ENCODE data around the gene SLC25A24. TPM values are rescaled to one million over a fixed set of nuclear protein-coding genes. Genes with fewer than 3 reads are reported as not detected.

The SLC25A24 gene
- total RNA-seq, 1 experiment from 2014 or later: 23.6 TPM

DNA sequence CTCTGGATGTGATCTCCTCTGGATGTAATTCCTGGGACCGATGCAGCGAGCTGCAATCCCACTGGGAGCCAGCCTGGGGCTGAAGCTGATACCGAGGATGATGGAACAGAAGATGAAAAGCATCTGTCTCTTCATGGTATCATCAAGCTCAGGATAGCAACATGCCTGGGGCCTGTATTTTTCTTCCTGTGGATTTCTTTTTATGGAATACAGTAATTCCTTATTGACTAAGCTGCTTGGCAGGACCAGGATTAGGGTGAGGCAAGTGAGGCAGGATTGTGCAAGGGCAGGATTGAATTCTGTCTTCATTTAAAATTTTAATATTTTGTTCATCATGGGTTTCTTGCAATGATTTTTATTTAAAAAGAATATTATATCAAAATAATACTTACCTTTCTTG is 86.6 kb downstream of the SLC25A24 start:
- no peaks in the 10 kb centered on the region for H3K79me2 ChIP-seq (ENCODE audit: insufficient read depth, low read length)
- H3K9ac ChIP-seq (ENCODE audit: low read length): no peak overlapping the region
- no peak for DNase-seq (ENCODE audit: low read depth, low spot score)
- no peak for ATAC-seq
- no peak overlapping the region for H3K27ac ChIP-seq (ENCODE audit: low read depth, low read length)
- BruUV-seq (replicated peaks): no TSS peak
- no peaks in the 10 kb centered on the region for H3K36me3 ChIP-seq (ENCODE audit: control insufficient read depth in 1 of 2, insufficient read depth in 2 of 2, low read length in 2 of 2)
- H2AFZ ChIP-seq (ENCODE audit: low read depth, low read length, poor library complexity, severe bottlenecking): no peak overlapping the region
- H3K4me2 ChIP-seq (ENCODE audit: low read length): no peak overlapping the region
- H3K9me3 ChIP-seq (ENCODE audit: control insufficient read depth in 1 of 2, insufficient read depth in 1 of 2, low read depth in 1 of 2, low read length in 2 of 2): no peaks in the 10 kb centered on the region
- ChIA-PET CTCF (no interaction called here), POLR2A (no interaction called here), RAD21 (ENCODE audit: low non-redundant PET in 1 of 2, low total read pairs in 2 of 2, uncharacterized antibody in 2 of 2, unreplicated experiment in 2 of 2) (no interaction called here)
- TF ChIP-seq, protein P1, sequence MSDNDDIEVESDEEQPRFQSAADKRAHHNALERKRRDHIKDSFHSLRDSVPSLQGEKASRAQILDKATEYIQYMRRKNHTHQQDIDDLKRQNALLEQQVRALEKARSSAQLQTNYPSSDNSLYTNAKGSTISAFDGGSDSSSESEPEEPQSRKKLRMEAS (IDR thresholded peaks at IDR 0.05): no peak
- TF ChIP-seq CBX3 (IDR thresholded peaks at IDR 0.05; ENCODE audit: low read depth) (no peak), ZFX (IDR thresholded peaks at IDR 0.05) (no peak), SIN3A (IDR thresholded peaks at IDR 0.05; ENCODE audit: low read depth) (no peak), TCF7L2 (IDR thresholded peaks at IDR 0.05; ENCODE audit: borderline replicate concordance, extremely low read depth, insufficient read depth, insufficient read length) (no peak), ELF1 (IDR thresholded peaks at IDR 0.05; ENCODE audit: borderline replicate concordance, low read depth) (no peak), POLR2AphosphoS5 (IDR thresholded peaks at IDR 0.05; ENCODE audit: low read depth, low read length) (no peak), EZH2phosphoT487 (IDR thresholded peaks at IDR 0.05; ENCODE audit: borderline replicate concordance) (no peak), CEBPB (IDR thresholded peaks at IDR 0.05; ENCODE audit: low read depth) (no peak), JUND (IDR thresholded peaks at IDR 0.05) (no peak)
- TF ChIP-seq, protein P2, sequence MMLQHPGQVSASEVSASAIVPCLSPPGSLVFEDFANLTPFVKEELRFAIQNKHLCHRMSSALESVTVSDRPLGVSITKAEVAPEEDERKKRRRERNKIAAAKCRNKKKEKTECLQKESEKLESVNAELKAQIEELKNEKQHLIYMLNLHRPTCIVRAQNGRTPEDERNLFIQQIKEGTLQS (IDR thresholded peaks at IDR 0.05): no peak
- TF ChIP-seq, protein P3, sequence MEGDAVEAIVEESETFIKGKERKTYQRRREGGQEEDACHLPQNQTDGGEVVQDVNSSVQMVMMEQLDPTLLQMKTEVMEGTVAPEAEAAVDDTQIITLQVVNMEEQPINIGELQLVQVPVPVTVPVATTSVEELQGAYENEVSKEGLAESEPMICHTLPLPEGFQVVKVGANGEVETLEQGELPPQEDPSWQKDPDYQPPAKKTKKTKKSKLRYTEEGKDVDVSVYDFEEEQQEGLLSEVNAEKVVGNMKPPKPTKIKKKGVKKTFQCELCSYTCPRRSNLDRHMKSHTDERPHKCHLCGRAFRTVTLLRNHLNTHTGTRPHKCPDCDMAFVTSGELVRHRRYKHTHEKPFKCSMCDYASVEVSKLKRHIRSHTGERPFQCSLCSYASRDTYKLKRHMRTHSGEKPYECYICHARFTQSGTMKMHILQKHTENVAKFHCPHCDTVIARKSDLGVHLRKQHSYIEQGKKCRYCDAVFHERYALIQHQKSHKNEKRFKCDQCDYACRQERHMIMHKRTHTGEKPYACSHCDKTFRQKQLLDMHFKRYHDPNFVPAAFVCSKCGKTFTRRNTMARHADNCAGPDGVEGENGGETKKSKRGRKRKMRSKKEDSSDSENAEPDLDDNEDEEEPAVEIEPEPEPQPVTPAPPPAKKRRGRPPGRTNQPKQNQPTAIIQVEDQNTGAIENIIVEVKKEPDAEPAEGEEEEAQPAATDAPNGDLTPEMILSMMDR (IDR thresholded peaks at IDR 0.05 in 2 of 3, conservative IDR thresholded peaks at IDR 0.05 in 1 of 3; ENCODE audit: borderline replicate concordance in 1 of 3, insufficient read depth in 1 of 3, low read depth in 2 of 3, low read length in 2 of 3): no peak
- no peaks in the 10 kb centered on the region for H4K20me1 ChIP-seq (ENCODE audit: insufficient read depth)
- no peak overlapping the region for H3K4me3 ChIP-seq (replicated peaks in 1 of 2; ENCODE audit: low read depth in 1 of 2, low read length in 2 of 2)
- no peaks in the 10 kb centered on the region for H3K9me2 ChIP-seq (ENCODE audit: insufficient read depth)
- intact Hi-C loops (cut with micrococcal nuclease): no loop called here
- no peaks in the 10 kb centered on the region for H3K27me3 ChIP-seq (ENCODE audit: insufficient read depth, low read length)
- 0 out of 4 replicates have a peak, but pooled peaks cover 0 to 4% of the 10 kb centered on the region in 2 experiments for H3K4me1 ChIP-seq (ENCODE audit: control insufficient read depth in 1 of 2, insufficient read depth in 2 of 2, low read length in 2 of 2)
